Measurements from ENCODE around the gene P2RY6.

DNA sequence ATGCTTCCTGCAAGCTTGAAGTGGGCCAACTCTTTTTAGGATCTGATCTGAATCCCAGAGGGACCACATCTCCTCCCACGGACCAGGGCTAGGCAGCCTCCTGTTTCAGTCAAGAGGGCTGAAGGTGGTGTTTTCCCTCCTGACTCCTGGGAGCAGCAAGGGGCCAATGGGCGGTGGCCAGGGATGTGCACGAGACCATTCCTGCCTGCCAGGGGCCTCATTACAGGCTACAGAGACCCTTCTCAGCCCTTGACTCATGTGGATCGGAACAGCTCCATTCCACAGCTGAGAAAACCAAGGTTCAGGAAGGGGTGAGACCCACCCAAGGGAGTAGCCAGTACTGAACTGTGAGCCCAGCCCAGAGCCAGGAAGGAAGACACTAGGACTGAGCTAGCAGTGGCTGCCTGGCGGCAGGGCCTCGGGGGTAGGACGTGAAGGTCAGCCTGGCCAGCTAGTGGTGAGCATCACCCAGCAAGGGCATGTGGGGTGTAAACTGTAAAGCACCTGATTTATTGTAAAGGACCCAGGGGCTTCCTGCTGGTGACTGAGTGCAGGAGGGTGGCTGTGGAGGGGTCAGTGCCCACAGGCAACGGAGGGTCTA is 3.4 kb upstream of the P2RY6 start:
- TF ChIP-seq, protein P1, sequence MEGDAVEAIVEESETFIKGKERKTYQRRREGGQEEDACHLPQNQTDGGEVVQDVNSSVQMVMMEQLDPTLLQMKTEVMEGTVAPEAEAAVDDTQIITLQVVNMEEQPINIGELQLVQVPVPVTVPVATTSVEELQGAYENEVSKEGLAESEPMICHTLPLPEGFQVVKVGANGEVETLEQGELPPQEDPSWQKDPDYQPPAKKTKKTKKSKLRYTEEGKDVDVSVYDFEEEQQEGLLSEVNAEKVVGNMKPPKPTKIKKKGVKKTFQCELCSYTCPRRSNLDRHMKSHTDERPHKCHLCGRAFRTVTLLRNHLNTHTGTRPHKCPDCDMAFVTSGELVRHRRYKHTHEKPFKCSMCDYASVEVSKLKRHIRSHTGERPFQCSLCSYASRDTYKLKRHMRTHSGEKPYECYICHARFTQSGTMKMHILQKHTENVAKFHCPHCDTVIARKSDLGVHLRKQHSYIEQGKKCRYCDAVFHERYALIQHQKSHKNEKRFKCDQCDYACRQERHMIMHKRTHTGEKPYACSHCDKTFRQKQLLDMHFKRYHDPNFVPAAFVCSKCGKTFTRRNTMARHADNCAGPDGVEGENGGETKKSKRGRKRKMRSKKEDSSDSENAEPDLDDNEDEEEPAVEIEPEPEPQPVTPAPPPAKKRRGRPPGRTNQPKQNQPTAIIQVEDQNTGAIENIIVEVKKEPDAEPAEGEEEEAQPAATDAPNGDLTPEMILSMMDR (conservative IDR thresholded peaks at IDR 0.05; ENCODE audit: low read length) = no peak
- no peak for TF ChIP-seq EZH2phosphoT487 (IDR thresholded peaks at IDR 0.05; ENCODE audit: borderline replicate concordance, low read depth, low read length)
